Right lobe of liver (tissue), 6 donors: ENCODE measurements around the gene SHISA6. TPM values are rescaled to one million over a fixed set of nuclear protein-coding genes. Genes with fewer than 3 reads are reported as not detected.
A peak's percentile ranks its signal among the peaks of the same experiment; 100 is the strongest.

ENCODE experiments used
- ATAC-seq, 4 donors: fragments of 200-7000 bp; cut with Tn5 transposase; one replicate each; pipeline ENCODE4 v1.9.1; 2020; ENCODE audit warnings: mild to moderate bottlenecking in 4 of 4, moderate library complexity in 4 of 4
- DNase-seq, 3 donors: peaks; one replicate each; pipeline ENCODE4 v3.0.0-alpha.2; 2020
- H3K27ac ChIP-seq, 3 donors: fragments of 200-600 bp; one replicate each; pipeline ENCODE4 v1.8.0; 2022
- H3K27me3 ChIP-seq, 2 donors: fragments of 200-600 bp; one replicate each; pipeline ENCODE4 v1.8.0; 2022
- H3K36me3 ChIP-seq, 4 donors: fragments of 200-600 bp; sonication (generic) in 1 of 4; one replicate each; pipeline versions ENCODE4 v1.5.1 to v1.8.0; 2017 to 2022; ENCODE audit warnings: control low read depth in 1 of 4
- H3K4me1 ChIP-seq, 4 donors: fragments of 200-600 bp; sonication (generic) in 1 of 4; one replicate each; pipeline versions ENCODE4 v1.5.1 to v1.8.0; 2017 to 2022; ENCODE audit warnings: control low read depth in 1 of 4
- H3K4me3 ChIP-seq, 3 donors: fragments of 200-600 bp; one replicate each; pipeline ENCODE4 v1.8.0; 2022
- H3K9me3 ChIP-seq, 4 donors: fragments of 200-600 bp; sonication (generic) in 1 of 4; one replicate each; pipeline versions ENCODE4 v1.5.1 to v1.8.0; 2017 to 2022; ENCODE audit warnings: control low read depth in 1 of 4
- CTCF ChIP-seq, 4 donors: fragments of 200-600 bp in 3 of 4; fragments of 450-650 bp in 1 of 4; IDR thresholded peaks; one replicate each; pipeline versions ENCODE4 v1.5.1 to v1.8.0; 2016 to 2022; ENCODE audit warnings: antibody characterized with exemption in 4 of 4, mild to moderate bottlenecking in 2 of 4
- POLR2A ChIP-seq: fragments of 450-650 bp; IDR thresholded peaks from one replicate; pipeline ENCODE4 v1.6.1; 2017; ENCODE audit warnings: antibody characterized with exemption, mild to moderate bottlenecking
- WGBS: methylation state at CpG from one replicate; pipeline ENCODE4 v1.1.6; 2018; ENCODE audit warnings: low coverage, low lambda C conversion rate; ENCODE audit not compliant: insufficient coverage; ENCODE audit errors: missing lambda C conversion rate; 5-methylcytosine and 5-hydroxymethylcytosine counted together
- intact Hi-C, 2 donors: fragments of 100-400 bp; cut with DNase I; formaldehyde crosslinking; loops; one replicate each; pipeline versions ENCODE4 v1.11.2 to v1.14.1; 2022
- total RNA-seq, 6 experiments: library from RNA; depleted of rRNA in 2 of 6; stranded (reverse); fragments of >200 nt in 2 of 6; fragmentation: NEBNext Ultra II Directional in 3 of 6; extraction: Animal tissue kit (Norgen Biotek cat#: 25700) in 3 of 6; gene quantifications; one replicate each; pipeline versions ENCODE4 v1.1.0 to v1.2.4, GENCODE V29; 2016 to 2023
- donor health status: DM: no; HTN: yes; CAD: no.
- donor health status: DM: no; HTN: no; CAD: no.
- donor health status: DM: no; HTN: no; CAD: no.
- donor health status: DM: no; HTN: yes; CAD: no.
- donor health status: DM: no; HTN: yes; CAD: no.

SHISA6 gene
- total RNA-seq, 6 experiments from 2014 or later: not detected

- intact Hi-C loops: no loop called here
- H3K27ac ChIP-seq: no peak overlapping the region
- no peaks in the 10 kb centered on the region for H3K36me3 ChIP-seq
- H3K9me3 ChIP-seq: no peaks in the 10 kb centered on the region
- DNase-seq: no peak
- no peaks in the 10 kb centered on the region for H3K4me1 ChIP-seq
- TF ChIP-seq CTCF (IDR thresholded peaks at IDR 0.05) (peak in 2 of 4 donors; percentile 17 to 40), POLR2A (no peak)
- WGBS: 59% methylated on average over 3 of the region's 4 CpGs
- no peaks in the 10 kb centered on the region for H3K27me3 ChIP-seq
- H3K4me3 ChIP-seq: no peak overlapping the region
- ATAC-seq: peak in 2 of 4 donors; percentile 30 to 53
These were observed 150.1 kb downstream of the SHISA6 start for GRCh38 chr17:11391134-11391533.

DNA sequence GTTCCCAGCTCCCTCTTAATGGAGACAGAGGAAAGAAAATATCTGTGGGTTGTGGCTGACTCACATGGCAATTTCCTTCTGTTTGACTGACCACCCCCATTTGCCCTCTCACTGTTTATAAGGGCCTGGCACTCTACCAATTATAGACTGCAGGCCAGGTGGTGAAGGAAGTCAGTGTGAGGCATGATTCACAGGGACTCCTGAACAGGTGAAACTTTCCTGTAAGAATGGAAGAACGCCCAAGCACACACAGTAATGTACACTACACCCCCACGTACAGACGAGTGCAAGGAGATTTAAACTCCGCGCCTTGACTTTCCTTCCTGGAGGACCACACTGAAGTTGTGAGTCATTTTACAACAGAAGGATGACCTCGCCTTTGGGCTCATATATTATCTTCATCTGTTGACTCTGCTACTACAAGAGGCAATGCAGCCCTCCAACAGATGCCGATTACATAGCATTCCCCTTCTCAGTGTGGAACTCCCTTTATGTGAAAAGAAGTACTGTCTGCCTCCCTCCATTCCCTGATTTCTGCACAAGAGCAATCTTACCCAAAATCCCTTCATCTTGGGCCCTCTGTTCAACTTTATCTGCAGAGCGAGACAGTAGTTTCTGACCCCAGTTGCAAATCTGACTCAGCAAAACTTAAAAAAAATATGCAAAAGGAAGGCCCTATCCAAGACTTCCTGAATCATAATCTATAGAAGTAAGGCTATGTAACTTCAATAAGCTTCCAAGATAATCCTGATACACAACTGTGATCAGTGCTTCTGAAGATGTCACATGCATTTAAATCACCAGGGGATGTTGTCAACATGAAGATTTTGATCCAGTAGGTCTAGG is 163.6 kb downstream of the SHISA6 start:
- 57% methylated on average over 3 of the region's 8 CpGs for WGBS
- no peak for TF ChIP-seq CTCF (IDR thresholded peaks at IDR 0.05)
- no peak for TF ChIP-seq POLR2A
- intact Hi-C loops: no loop called here

DNA sequence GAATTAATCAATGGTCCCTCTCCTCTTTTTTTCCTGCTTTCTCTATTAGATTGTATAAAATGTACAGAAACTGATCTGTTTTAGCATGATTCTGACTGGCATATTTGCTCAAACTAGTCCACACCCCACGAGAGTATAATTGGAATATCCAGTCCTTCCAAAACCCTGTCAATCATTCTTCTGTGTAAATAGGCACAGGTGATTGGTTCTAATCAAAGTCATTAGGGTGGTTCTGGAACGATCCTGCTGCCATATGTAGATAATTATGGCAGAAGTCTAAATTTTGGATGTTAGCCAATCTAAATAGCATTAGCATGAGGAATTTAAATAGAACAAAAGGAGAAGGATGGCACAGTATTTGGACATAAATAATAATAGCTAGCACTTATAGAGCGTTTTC is 165.7 kb downstream of the SHISA6 start:
- no peaks in the 10 kb centered on the region for H3K4me1 ChIP-seq
- ATAC-seq (no peak), DNase-seq (no peak)
- intact Hi-C loops: no loop called here
- no peak overlapping the region for H3K4me3 ChIP-seq
- TF ChIP-seq POLR2A: no peak
- TF ChIP-seq CTCF (IDR thresholded peaks at IDR 0.05): no peak
- no peaks in the 10 kb centered on the region for H3K36me3 ChIP-seq
- WGBS: 35% methylated on average over 3 of the region's 3 CpGs
- no peaks in the 10 kb centered on the region for H3K27me3 ChIP-seq
- H3K27ac ChIP-seq: no peak overlapping the region
- H3K9me3 ChIP-seq: no peaks in the 10 kb centered on the region

More for the DNA sequence above, 163.6 kb downstream of the SHISA6 start:
- ATAC-seq: no peak
- Histone ChIP-seq H3K27ac (no peak overlapping the region), H3K36me3 (no peaks in the 10 kb centered on the region), H3K4me3 (no peak overlapping the region), H3K9me3 (no peaks in the 10 kb centered on the region), H3K27me3 (no peaks in the 10 kb centered on the region), H3K4me1 (no peaks in the 10 kb centered on the region)
- DNase-seq: no peak

DNA sequence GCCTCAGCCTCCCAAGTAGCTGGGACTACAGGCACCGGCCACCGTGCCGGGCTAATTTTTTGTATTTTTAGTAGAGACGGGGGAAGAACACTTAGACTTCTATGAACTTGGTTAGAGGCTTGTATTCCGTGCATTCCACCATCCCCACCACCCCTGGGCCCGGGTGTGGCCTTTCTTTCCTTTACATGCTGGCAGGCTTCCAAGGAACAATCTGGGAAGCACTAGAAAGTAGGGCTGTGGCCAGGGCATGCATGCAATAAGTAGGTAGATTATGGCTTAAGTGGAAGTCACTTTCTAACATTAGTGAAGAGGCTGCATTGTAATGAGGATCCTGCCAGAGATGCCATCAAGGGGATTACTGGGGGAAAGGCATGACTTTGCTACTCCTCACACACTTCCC is 171.6 kb downstream of the SHISA6 start:
- no peak for ATAC-seq
- 71% methylated on average over 6 of the region's 6 CpGs for WGBS

More for the DNA sequence above, 171.6 kb downstream of the SHISA6 start:
- TF ChIP-seq POLR2A (no peak), CTCF (IDR thresholded peaks at IDR 0.05) (no peak)
- no peaks in the 10 kb centered on the region for H3K36me3 ChIP-seq
- no peak for DNase-seq
- no peak overlapping the region for H3K4me3 ChIP-seq
- no peak overlapping the region for H3K27ac ChIP-seq
- H3K27me3 ChIP-seq: no peaks in the 10 kb centered on the region
- intact Hi-C loops: no loop called here
- H3K4me1 ChIP-seq: no peaks in the 10 kb centered on the region
- no peaks in the 10 kb centered on the region for H3K9me3 ChIP-seq
